GM08714 (cell line): ENCODE data around the gene B4GALNT4.

ENCODE experiments used
- H3K4me3 ChIP-seq: fragments of 200-500 bp; sonication (Bioruptor generic); 2 replicates; pipeline ENCODE4 v1.5.1; 2014; ENCODE audit warnings: mild to moderate bottlenecking, low read length, inconsistent platforms
- ZNF274 ChIP-seq: IDR thresholded peaks from 2 replicates; pipeline ENCODE4 v1.6.1; 2012; ENCODE audit warnings: mild to moderate bottlenecking, low read depth, low read length

The B4GALNT4 gene

GRCh38 chr11:428295-428694, 59.0 kb downstream of the B4GALNT4 start:
- TF ChIP-seq ZNF274: no peak
- no peak overlapping the region for H3K4me3 ChIP-seq

- no peak overlapping the region for H3K4me3 ChIP-seq
- TF ChIP-seq ZNF274: no peak
Measured at GRCh38 chr11:429391-429790, 60.1 kb downstream of the B4GALNT4 start.

GRCh38 chr11:429931-430456, 60.7 kb downstream of the B4GALNT4 start:
- TF ChIP-seq ZNF274: no peak

More at GRCh38 chr11:429931-430456, 60.7 kb downstream of the B4GALNT4 start:
- H3K4me3 ChIP-seq: no peak overlapping the region
